Neutrophil (primary cell): ENCODE results near the gene RGS3.
A peak's percentile ranks its signal among the peaks of the same experiment; 100 is the strongest.
"Not testable (repeated sequence)": the region's sequence is repeated elsewhere in the genome, so short reads cannot be mapped to it uniquely, and the experiment has no call there.

Source experiments
- H3K27ac ChIP-seq: fragments of 200-600 bp; sonication (generic); 2 replicates; pipeline ENCODE4 v1.5.1; 2016; ENCODE audit warnings: mild to moderate bottlenecking, moderate library complexity
- H3K27me3 ChIP-seq: fragments of 200-600 bp; sonication (generic); 2 replicates; pipeline ENCODE4 v1.6.0; 2016; ENCODE audit warnings: mild to moderate bottlenecking
- H3K36me3 ChIP-seq: fragments of 200-600 bp; sonication (generic); 2 replicates; pipeline ENCODE4 v1.5.1; 2017
- H3K4me1 ChIP-seq, 2 experiments: fragments of 200-600 bp in 1 of 2; sonication (generic) in 1 of 2; 1 replicate in 1 of 2; 2 replicates in 1 of 2; pipeline versions ENCODE4 v1.5.1 to v1.6.1; 2013 to 2016; ENCODE audit warnings: low read depth in 1 of 2, low read length in 1 of 2, mild to moderate bottlenecking in 1 of 2, moderate library complexity in 1 of 2; ENCODE audit not compliant: control insufficient read depth in 1 of 2, insufficient read depth in 1 of 2
- H3K4me3 ChIP-seq, 2 experiments: fragments of 200-600 bp in 1 of 2; sonication (generic) in 1 of 2; 1 replicate in 1 of 2; 2 replicates in 1 of 2; pipeline ENCODE4 v1.5.1; 2013 to 2016; ENCODE audit warnings: low read depth in 1 of 2, low read length in 1 of 2, mild to moderate bottlenecking in 1 of 2, moderate library complexity in 1 of 2
- H3K9me3 ChIP-seq: fragments of 200-600 bp; sonication (generic); 2 replicates; pipeline ENCODE4 v1.5.1; 2016
- CTCF ChIP-seq: fragments of 200-600 bp; sonication (generic); IDR thresholded peaks from 2 replicates; pipeline ENCODE4 v1.5.1; 2016; ENCODE audit warnings: antibody characterized with exemption

The RGS3 gene

GRCh38 chr9:113548221-113549041, 84.9 kb downstream of the RGS3 start:
- no peaks in the 10 kb centered on the region for H3K27me3 ChIP-seq
- H3K4me1 ChIP-seq = peaks cover 12 to 13% of the 10 kb centered on the region in 2 experiments
- H3K27ac ChIP-seq = peak overlapping the region; percentile 33
- no peak overlapping the region for H3K4me3 ChIP-seq
- H3K9me3 ChIP-seq = no peaks in the 10 kb centered on the region
- no peak for TF ChIP-seq CTCF
- H3K36me3 ChIP-seq = no peaks in the 10 kb centered on the region

- not testable (repeated sequence) for H3K27ac ChIP-seq, H3K27me3 ChIP-seq, H3K36me3 ChIP-seq, H3K4me3 ChIP-seq, H3K9me3 ChIP-seq
- peaks cover 12 to 13% of the 10 kb centered on the region in 2 experiments for H3K4me1 ChIP-seq
Measured at GRCh38 chr9:113549892-113550291, 86.4 kb downstream of the RGS3 start.

- H3K36me3 ChIP-seq = no peaks in the 10 kb centered on the region
- H3K4me3 ChIP-seq = no peak overlapping the region
- no peaks in the 10 kb centered on the region for H3K4me1 ChIP-seq
- no peak overlapping the region for H3K27ac ChIP-seq
- H3K27me3 ChIP-seq = no peaks in the 10 kb centered on the region
- TF ChIP-seq CTCF = no peak
- no peaks in the 10 kb centered on the region for H3K9me3 ChIP-seq
Measured at GRCh38 chr9:113556877-113557593, 93.5 kb downstream of the RGS3 start.

GRCh38 chr9:113558632-113559502, 95.3 kb downstream of the RGS3 start:
- Histone ChIP-seq H3K27ac (no peak overlapping the region), H3K4me3 (no peak overlapping the region), H3K9me3 (no peaks in the 10 kb centered on the region), H3K4me1 (no peaks in the 10 kb centered on the region), H3K27me3 (no peaks in the 10 kb centered on the region), H3K36me3 (no peaks in the 10 kb centered on the region)
- no peak for TF ChIP-seq CTCF

- Histone ChIP-seq H3K27me3 (no peaks in the 10 kb centered on the region), H3K9me3 (no peaks in the 10 kb centered on the region), H3K27ac (no peak overlapping the region), H3K4me1 (peaks cover 11% of the 10 kb centered on the region in 2 experiments), H3K36me3 (no peaks in the 10 kb centered on the region), H3K4me3 (no peak overlapping the region)
- no peak for TF ChIP-seq CTCF
Measured at GRCh38 chr9:113559834-113560800, 96.6 kb downstream of the RGS3 start.
